GM19328 (cell line): Measurements from ENCODE around the gene RNF223.
"Not testable (repeated sequence)": the region's sequence is repeated elsewhere in the genome, so short reads cannot be mapped to it uniquely, and the experiment has no call there.

Source experiments
- ATAC-seq: cut with Tn5 transposase; IDR thresholded peaks from one replicate; pipeline ENCODE4 v1.9.1; 2021; ENCODE audit warnings: mild to moderate bottlenecking, moderate library complexity; ENCODE audit not compliant: unreplicated experiment

RNF223 gene

GRCh38 chr1:1061682-1062345, 12.3 kb downstream of the RNF223 start:
- ATAC-seq = no peak

- ATAC-seq = no peak
Observed at GRCh38 chr1:1060281-1061000, 13.7 kb downstream of the RNF223 start.

- peak; percentile 63 for ATAC-seq
Observed at GRCh38 chr1:1059494-1060280, 14.4 kb downstream of the RNF223 start.

- ATAC-seq = peak; percentile 22
Observed at GRCh38 chr1:1058921-1059493, 15.1 kb downstream of the RNF223 start.

GRCh38 chr1:1058088-1058905, 15.8 kb downstream of the RNF223 start:
- no peak for ATAC-seq

GRCh38 chr1:1057769-1058087, 16.4 kb downstream of the RNF223 start:
- ATAC-seq = not testable (repeated sequence)

- no peak for ATAC-seq
Observed at GRCh38 chr1:1055841-1056736, 18.0 kb downstream of the RNF223 start.

GRCh38 chr1:1054971-1055370, 19.1 kb downstream of the RNF223 start:
- no peak for ATAC-seq

- ATAC-seq = no peak
Observed at GRCh38 chr1:1054099-1054700, 19.9 kb downstream of the RNF223 start.

GRCh38 chr1:1053682-1054081, 20.4 kb downstream of the RNF223 start:
- no peak for ATAC-seq

- ATAC-seq = no peak
Observed at GRCh38 chr1:1053022-1053421, 21.1 kb downstream of the RNF223 start.

GRCh38 chr1:1052003-1052840, 21.9 kb downstream of the RNF223 start:
- no peak for ATAC-seq

GRCh38 chr1:1051127-1051810, 22.8 kb downstream of the RNF223 start:
- no peak for ATAC-seq

- ATAC-seq = no peak
Observed at GRCh38 chr1:1050577-1051052, 23.5 kb downstream of the RNF223 start.

- ATAC-seq = no peak
Observed at GRCh38 chr1:1049318-1050165, 24.6 kb downstream of the RNF223 start.

- no peak for ATAC-seq
Observed at GRCh38 chr1:1048765-1049164, 25.3 kb downstream of the RNF223 start.

- ATAC-seq = no peak
Observed at GRCh38 chr1:1047963-1048362, 26.1 kb downstream of the RNF223 start.
